ENCODE data around the gene COMT.

Gene COMT

DNA sequence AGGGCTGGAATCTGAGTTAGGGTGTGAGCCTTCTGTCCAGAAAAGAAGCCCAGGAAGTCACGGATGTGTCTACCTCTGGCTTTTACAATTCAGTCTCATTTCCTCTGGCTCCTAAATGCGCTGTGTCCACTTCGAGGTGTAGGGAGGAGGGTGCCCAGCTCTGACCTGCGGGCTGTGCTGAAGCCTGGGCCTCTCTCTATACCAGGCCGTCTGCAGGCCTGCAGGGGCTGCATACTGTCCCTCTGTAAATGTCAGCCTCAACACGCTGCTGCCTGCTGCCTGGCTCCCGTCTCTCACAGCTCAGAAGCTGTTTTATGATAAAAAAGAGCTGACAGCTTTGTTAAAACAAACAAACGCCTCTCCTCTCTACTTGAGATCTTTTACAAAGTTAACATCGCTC, 60.6 kb downstream of the COMT start:
- Histone ChIP-seq H3K4me1 (peaks cover 26 to 64% (median 56%) of the 10 kb centered on the region in 10 experiments), H3K4me2 (peak overlapping the region; percentile 55 to 93 (median 76); a peak in 18 of 22 replicates), H3K27me3 (peaks cover 0 to 15% (median 0%) of the 10 kb centered on the region in 11 experiments; a peak in 2 of 22 replicates), H3K4me3 (no peak overlapping the region), H3K36me3 (peaks cover 0 to 12% (median 0%) of the 10 kb centered on the region in 11 experiments; a peak in 3 of 22 replicates), H3K9ac (peak overlapping the region in 4 of 11 experiments; percentile 37 to 49 (median 42); a peak in 6 of 22 replicates), H3K9me3 (replicated peaks in 1 of 11) (peaks cover 16 to 27% (median 21%) of the 10 kb centered on the region in 11 experiments), H4K20me1 (peaks cover 0 to 11% (median 0%) of the 10 kb centered on the region in 11 experiments; a peak in 5 of 22 replicates), H3K27ac (peak overlapping the region in 3 of 11 experiments; percentile 2 to 35 (median 32); a peak in 4 of 22 replicates)
- TF ChIP-seq Cebpa-rat (IDR thresholded peaks at IDR 0.05): no peak

DNA sequence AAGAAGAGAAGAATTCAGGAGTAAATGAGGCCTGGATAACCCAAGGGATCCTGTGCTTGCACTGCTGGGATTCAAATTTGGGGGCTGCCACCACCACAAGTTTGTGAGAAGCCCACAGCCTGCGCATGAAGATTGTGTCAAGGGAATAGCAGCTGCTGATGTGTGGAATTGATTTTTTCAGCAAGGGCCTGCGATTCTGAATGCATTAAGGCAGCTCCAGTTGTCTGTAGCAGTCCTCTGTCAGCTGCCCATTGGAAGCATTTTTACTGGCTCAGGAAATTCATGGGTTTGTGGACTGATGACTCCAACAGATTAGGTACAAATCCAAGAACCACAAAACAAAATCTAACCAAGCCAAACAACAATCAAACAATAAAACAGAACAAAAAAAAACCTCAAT, 61.1 kb downstream of the COMT start:
- Histone ChIP-seq H3K36me3 (peaks cover 0 to 12% (median 0%) of the 10 kb centered on the region in 11 experiments; a peak in 3 of 22 replicates), H3K9me3 (replicated peaks in 1 of 11) (peaks cover 16 to 27% (median 21%) of the 10 kb centered on the region in 11 experiments), H3K27me3 (peaks cover 0 to 15% (median 0%) of the 10 kb centered on the region in 11 experiments; a peak in 2 of 22 replicates), H3K9ac (peak overlapping the region in 1 of 11 experiments; percentile 39; a peak in 3 of 22 replicates), H3K27ac (no peak overlapping the region), H3K4me2 (peak overlapping the region in 8 of 11 experiments; percentile 69 to 93 (median 84); a peak in 16 of 22 replicates), H3K4me1 (peaks cover 24 to 59% (median 51%) of the 10 kb centered on the region in 10 experiments), H4K20me1 (peaks cover 0 to 11% (median 0%) of the 10 kb centered on the region in 11 experiments; a peak in 5 of 22 replicates), H3K4me3 (no peak overlapping the region)
- no peak for TF ChIP-seq Cebpa-rat (IDR thresholded peaks at IDR 0.05)

DNA sequence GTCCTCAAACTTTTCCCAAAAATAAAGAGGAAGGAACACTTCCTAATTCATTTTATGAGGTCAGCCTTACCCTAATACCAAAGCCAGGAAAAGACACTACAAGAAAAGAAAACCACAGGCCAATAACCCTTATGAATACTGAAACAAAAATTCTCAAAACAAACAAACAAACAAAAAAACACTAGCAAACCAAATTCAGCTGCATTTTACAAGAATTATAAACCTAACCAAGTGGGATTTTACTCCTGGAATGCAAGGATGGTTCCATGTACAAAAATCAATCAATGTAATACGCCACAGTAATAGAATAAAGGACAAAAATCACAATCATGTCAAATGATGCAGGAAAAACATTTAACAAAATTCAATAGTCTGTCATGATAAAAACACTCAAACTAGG, 61.7 kb downstream of the COMT start:
- Histone ChIP-seq H3K4me1 (peaks cover 18 to 53% (median 45%) of the 10 kb centered on the region in 10 experiments), H3K9me3 (replicated peaks in 1 of 11) (peaks cover 16 to 27% (median 21%) of the 10 kb centered on the region in 11 experiments), H3K27ac (no peak overlapping the region), H4K20me1 (peaks cover 0 to 11% (median 0%) of the 10 kb centered on the region in 11 experiments; a peak in 4 of 22 replicates), H3K27me3 (peaks cover 0 to 15% (median 0%) of the 10 kb centered on the region in 11 experiments; a peak in 2 of 22 replicates), H3K4me2 (peak overlapping the region in 2 of 11 experiments; percentile 23 to 75; a peak in 1 of 22 replicates), H3K4me3 (no peak overlapping the region), H3K9ac (no peak overlapping the region), H3K36me3 (peaks cover 0 to 12% (median 0%) of the 10 kb centered on the region in 11 experiments; a peak in 3 of 22 replicates)
- TF ChIP-seq Cebpa-rat (IDR thresholded peaks at IDR 0.05): no peak

GRCh38 chr22:20004464-20004863, 62.9 kb downstream of the COMT start:
- peaks cover 16 to 27% (median 21%) of the 10 kb centered on the region in 11 experiments for H3K9me3 ChIP-seq (replicated peaks in 1 of 11)
- H3K27me3 ChIP-seq: peaks cover 0 to 15% (median 0%) of the 10 kb centered on the region in 11 experiments; a peak in 2 of 22 replicates
- H4K20me1 ChIP-seq: peaks cover 0 to 9% (median 0%) of the 10 kb centered on the region in 11 experiments; a peak in 4 of 22 replicates
- no peak overlapping the region for H3K27ac ChIP-seq
- no peak overlapping the region for H3K4me3 ChIP-seq
- H3K4me2 ChIP-seq: no peak overlapping the region
- H3K4me1 ChIP-seq: peaks cover 15 to 44% (median 35%) of the 10 kb centered on the region in 10 experiments
- no peak for TF ChIP-seq Cebpa-rat (IDR thresholded peaks at IDR 0.05)
- peaks cover 0 to 12% (median 0%) of the 10 kb centered on the region in 11 experiments; a peak in 3 of 22 replicates for H3K36me3 ChIP-seq
- no peak overlapping the region for H3K9ac ChIP-seq

- peaks cover 10 to 49% (median 38%) of the 10 kb centered on the region in 10 experiments for H3K4me1 ChIP-seq
- no peak overlapping the region for H3K27ac ChIP-seq
- no peak for TF ChIP-seq Cebpa-rat (IDR thresholded peaks at IDR 0.05)
Observed at GRCh38 chr22:20008221-20008995, 66.8 kb downstream of the COMT start.

GRCh38 chr22:20009018-20009491, 67.5 kb downstream of the COMT start:
- peaks cover 6 to 11% (median 8%) of the 10 kb centered on the region in 11 experiments for H3K9me3 ChIP-seq (replicated peaks in 1 of 11)
- H3K4me1 ChIP-seq: peaks cover 10 to 51% (median 40%) of the 10 kb centered on the region in 10 experiments
- H3K27ac ChIP-seq: no peak overlapping the region
- 0 out of 22 replicates have a peak overlapping the region, but pooled peaks of 1 of the 11 experiments have one; percentile 91 for H3K4me2 ChIP-seq
- H3K9ac ChIP-seq: no peak overlapping the region
- no peaks in the 10 kb centered on the region for H3K27me3 ChIP-seq
- TF ChIP-seq Cebpa-rat (IDR thresholded peaks at IDR 0.05): no peak
- peaks cover 0 to 5% (median 0%) of the 10 kb centered on the region in 11 experiments; a peak in 2 of 22 replicates for H4K20me1 ChIP-seq
- no peak overlapping the region for H3K4me3 ChIP-seq
- H3K36me3 ChIP-seq: peaks cover 0 to 6% (median 0%) of the 10 kb centered on the region in 11 experiments; a peak in 3 of 22 replicates

More at GRCh38 chr22:20008221-20008995, 66.8 kb downstream of the COMT start:
- Histone ChIP-seq H3K27me3 (no peaks in the 10 kb centered on the region), H3K36me3 (peaks cover 0 to 7% (median 0%) of the 10 kb centered on the region in 11 experiments; a peak in 3 of 22 replicates), H3K4me2 (no peak overlapping the region), H3K9ac (no peak overlapping the region), H3K4me3 (no peak overlapping the region), H3K9me3 (replicated peaks in 1 of 11) (peaks cover 11 to 17% (median 14%) of the 10 kb centered on the region in 11 experiments), H4K20me1 (peaks cover 0 to 5% (median 0%) of the 10 kb centered on the region in 11 experiments; a peak in 2 of 22 replicates)

DNA sequence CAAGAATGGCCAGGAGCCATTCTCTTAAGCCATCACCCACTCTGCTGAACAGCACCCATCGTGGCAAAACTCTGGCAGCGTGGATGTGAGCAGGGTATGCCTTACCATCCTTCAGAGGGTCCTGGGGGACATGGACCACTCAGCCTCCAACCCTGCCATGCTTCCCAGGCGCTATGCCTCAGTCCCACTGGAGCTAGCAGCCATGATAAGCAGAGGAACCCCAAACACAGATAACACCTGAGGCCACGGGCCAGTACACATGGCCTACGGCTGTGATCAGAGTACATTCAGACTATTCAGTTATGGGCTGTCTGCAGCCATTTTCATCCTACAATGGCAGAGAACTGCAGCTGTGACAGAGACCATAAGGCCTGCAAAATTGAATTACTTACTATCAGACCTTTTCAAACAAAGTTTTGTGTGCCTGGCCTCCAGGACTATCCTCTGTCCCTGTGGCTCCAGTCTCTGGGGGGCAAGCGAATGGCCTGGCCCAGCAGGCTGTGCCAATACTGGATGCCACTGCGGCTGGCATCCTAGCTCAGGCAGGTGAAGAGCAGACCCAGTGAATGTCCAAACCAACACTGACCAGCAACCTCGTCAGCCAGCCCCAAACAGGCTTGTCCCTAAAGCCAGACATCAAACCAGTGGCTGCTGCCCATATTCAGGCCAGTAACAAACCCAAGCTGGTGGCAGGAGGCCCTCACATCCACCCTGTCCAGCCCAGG, 68.2 kb downstream of the COMT start:
- Histone ChIP-seq H3K27me3 (peaks cover 3 to 5% (median 4%) of the 10 kb centered on the region in 11 experiments; a peak in 20 of 22 replicates), H3K4me1 (peaks cover 10 to 51% (median 40%) of the 10 kb centered on the region in 10 experiments), H3K9me3 (replicated peaks in 1 of 11) (peaks cover 0 to 4% (median 1%) of the 10 kb centered on the region in 11 experiments; a peak in 15 of 22 replicates), H3K9ac (0 out of 22 replicates have a peak overlapping the region, but pooled peaks of 3 of the 11 experiments have one; percentile 15 to 62 (median 60)), H4K20me1 (peaks cover 0 to 6% (median 0%) of the 10 kb centered on the region in 11 experiments; a peak in 5 of 22 replicates), H3K4me2 (peak overlapping the region in 8 of 11 experiments; percentile 65 to 93 (median 85); a peak in 14 of 22 replicates), H3K4me3 (no peak overlapping the region), H3K36me3 (no peaks in the 10 kb centered on the region), H3K27ac (no peak overlapping the region)
- no peak for TF ChIP-seq Cebpa-rat (IDR thresholded peaks at IDR 0.05)

Data from BLaER1 treated with 17β-estradiol and CSF1 and Interleukin-3, amounts not matched to agents 10 nM and 100 nM (cell line).